ENCODE measurements around the gene DPM2.

DNA sequence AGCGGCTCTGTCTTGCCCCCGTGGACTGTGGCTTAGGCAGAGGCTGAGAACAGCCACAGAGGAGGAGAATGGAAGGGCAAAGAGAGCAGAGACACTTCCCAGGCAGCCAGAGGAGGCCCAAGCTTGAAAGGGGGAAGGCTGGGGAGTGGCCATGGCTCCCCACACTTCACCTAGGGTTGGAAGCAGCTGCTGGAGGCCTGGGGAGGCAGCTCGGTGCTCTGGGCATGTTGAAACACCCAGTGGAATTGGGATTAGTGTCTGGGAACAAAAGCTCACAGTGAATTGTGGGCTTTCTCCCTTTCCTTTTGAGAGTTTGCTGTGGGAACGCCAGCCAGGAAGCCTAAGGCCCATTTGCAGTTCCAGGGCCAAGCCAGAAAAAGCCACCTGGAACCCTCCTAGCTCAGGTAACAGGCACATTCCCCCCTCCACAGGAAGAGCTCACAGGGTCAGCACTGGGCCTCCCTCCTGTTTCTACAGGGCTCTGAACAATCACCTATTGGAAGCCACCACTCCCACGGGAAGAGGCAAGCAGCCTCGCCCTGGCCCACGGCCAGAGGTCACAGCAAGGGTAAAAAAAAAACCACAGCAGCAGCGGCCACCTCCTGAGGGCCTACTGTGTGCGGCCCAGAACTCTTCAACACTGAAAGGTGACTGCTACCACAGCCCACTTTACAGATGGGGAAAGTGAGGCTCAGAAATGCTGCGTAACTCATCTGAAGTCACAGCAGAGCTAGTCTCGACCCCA is 22.9 kb upstream of the DPM2 start:
- TF ChIP-seq, protein P1, sequence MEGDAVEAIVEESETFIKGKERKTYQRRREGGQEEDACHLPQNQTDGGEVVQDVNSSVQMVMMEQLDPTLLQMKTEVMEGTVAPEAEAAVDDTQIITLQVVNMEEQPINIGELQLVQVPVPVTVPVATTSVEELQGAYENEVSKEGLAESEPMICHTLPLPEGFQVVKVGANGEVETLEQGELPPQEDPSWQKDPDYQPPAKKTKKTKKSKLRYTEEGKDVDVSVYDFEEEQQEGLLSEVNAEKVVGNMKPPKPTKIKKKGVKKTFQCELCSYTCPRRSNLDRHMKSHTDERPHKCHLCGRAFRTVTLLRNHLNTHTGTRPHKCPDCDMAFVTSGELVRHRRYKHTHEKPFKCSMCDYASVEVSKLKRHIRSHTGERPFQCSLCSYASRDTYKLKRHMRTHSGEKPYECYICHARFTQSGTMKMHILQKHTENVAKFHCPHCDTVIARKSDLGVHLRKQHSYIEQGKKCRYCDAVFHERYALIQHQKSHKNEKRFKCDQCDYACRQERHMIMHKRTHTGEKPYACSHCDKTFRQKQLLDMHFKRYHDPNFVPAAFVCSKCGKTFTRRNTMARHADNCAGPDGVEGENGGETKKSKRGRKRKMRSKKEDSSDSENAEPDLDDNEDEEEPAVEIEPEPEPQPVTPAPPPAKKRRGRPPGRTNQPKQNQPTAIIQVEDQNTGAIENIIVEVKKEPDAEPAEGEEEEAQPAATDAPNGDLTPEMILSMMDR (IDR thresholded peaks at IDR 0.05; ENCODE audit: insufficient read depth, low read length), result no peak
- TF ChIP-seq, protein P2, sequence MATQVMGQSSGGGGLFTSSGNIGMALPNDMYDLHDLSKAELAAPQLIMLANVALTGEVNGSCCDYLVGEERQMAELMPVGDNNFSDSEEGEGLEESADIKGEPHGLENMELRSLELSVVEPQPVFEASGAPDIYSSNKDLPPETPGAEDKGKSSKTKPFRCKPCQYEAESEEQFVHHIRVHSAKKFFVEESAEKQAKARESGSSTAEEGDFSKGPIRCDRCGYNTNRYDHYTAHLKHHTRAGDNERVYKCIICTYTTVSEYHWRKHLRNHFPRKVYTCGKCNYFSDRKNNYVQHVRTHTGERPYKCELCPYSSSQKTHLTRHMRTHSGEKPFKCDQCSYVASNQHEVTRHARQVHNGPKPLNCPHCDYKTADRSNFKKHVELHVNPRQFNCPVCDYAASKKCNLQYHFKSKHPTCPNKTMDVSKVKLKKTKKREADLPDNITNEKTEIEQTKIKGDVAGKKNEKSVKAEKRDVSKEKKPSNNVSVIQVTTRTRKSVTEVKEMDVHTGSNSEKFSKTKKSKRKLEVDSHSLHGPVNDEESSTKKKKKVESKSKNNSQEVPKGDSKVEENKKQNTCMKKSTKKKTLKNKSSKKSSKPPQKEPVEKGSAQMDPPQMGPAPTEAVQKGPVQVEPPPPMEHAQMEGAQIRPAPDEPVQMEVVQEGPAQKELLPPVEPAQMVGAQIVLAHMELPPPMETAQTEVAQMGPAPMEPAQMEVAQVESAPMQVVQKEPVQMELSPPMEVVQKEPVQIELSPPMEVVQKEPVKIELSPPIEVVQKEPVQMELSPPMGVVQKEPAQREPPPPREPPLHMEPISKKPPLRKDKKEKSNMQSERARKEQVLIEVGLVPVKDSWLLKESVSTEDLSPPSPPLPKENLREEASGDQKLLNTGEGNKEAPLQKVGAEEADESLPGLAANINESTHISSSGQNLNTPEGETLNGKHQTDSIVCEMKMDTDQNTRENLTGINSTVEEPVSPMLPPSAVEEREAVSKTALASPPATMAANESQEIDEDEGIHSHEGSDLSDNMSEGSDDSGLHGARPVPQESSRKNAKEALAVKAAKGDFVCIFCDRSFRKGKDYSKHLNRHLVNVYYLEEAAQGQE (IDR thresholded peaks at IDR 0.05; ENCODE audit: insufficient replicate concordance, low read depth), result no peak
- TF ChIP-seq POLR2AphosphoS5 (IDR thresholded peaks at IDR 0.05; ENCODE audit: low read depth), result no peak
- no peak for TF ChIP-seq GABPA (IDR thresholded peaks at IDR 0.05; ENCODE audit: low read depth)
- TF ChIP-seq SPI1 (IDR thresholded peaks at IDR 0.05; ENCODE audit: borderline replicate concordance, low read depth), result no peak
